Measurements from ENCODE around the gene COPA. TPM values are rescaled to one million over a fixed set of nuclear protein-coding genes. Genes with fewer than 3 reads are reported as not detected.

The COPA gene
- total RNA-seq, 1 donor from 2014 or later = 142 TPM

DNA sequence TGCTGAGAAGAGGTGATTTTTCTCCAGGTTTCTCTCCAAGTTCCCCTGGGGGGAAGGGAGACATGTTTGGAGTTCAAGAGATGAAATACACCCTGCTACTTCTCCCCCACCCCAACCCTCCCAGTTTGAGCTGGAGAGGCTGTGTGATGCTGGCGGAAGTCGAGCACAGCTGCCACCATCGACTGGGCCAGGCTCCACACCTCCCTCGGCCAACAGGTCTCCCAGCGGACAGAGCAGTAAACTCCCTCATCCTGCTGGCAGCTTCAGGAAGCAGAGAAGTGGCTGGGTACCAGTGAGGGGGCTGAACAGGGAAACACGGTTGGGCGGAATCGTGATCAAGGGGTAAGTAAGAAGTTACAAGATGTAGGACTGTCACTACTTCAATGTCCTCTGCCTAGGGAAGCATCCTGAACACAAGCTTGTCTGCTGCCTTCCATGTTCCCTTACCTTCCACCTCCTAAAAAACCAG, 17.2 kb upstream of the COPA start:
- H3K4me3 ChIP-seq = no peak overlapping the region
- H3K9me3 ChIP-seq = no peaks in the 10 kb centered on the region
- TF ChIP-seq, protein P1, sequence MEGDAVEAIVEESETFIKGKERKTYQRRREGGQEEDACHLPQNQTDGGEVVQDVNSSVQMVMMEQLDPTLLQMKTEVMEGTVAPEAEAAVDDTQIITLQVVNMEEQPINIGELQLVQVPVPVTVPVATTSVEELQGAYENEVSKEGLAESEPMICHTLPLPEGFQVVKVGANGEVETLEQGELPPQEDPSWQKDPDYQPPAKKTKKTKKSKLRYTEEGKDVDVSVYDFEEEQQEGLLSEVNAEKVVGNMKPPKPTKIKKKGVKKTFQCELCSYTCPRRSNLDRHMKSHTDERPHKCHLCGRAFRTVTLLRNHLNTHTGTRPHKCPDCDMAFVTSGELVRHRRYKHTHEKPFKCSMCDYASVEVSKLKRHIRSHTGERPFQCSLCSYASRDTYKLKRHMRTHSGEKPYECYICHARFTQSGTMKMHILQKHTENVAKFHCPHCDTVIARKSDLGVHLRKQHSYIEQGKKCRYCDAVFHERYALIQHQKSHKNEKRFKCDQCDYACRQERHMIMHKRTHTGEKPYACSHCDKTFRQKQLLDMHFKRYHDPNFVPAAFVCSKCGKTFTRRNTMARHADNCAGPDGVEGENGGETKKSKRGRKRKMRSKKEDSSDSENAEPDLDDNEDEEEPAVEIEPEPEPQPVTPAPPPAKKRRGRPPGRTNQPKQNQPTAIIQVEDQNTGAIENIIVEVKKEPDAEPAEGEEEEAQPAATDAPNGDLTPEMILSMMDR (IDR thresholded peaks at IDR 0.05) = no peak
- H3K27me3 ChIP-seq = no peaks in the 10 kb centered on the region
- no peaks in the 10 kb centered on the region for H3K4me1 ChIP-seq
- ATAC-seq (no peak), DNase-seq (no peak)
- no peak overlapping the region for H3K27ac ChIP-seq
- intact Hi-C loops (cut with DNase I) = no loop called here
- H3K36me3 ChIP-seq = peaks cover 48% of the 10 kb centered on the region

DNA sequence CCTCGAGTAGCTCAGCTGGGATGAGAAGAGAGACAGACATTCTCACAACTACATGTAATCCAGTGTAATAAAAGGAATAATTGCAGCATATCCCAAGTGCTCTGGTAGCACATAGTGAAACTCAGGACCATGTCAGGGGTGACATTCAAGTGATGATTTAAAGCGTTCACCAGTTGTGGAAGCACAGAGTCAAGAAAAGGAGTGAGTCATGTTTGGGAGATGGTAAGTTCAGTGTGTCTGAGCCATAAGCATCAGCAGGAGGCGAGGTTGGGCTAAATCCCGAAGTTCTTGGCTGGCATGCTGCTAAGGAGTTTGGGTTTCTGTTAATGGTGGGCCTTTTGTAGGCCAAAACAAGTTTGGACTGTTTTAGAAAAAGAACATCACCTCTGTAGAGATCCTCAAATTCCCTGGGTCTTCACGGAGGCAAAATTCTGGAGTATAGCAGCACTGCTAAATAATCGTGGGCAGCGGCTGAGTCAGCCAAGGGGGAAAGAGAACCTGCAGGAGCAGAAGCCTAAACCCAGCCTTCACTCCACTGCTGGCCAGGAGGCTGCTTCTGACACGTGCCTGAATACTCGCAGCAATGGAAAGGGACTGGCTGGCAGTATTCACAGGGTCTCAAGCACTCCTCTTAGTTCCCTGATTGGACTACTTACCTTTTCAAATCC, 16.6 kb upstream of the COPA start:
- intact Hi-C loops (cut with DNase I) = no loop called here
- no peak overlapping the region for H3K27ac ChIP-seq
- DNase-seq (no peak), ATAC-seq (no peak)
- H3K36me3 ChIP-seq = peaks cover 54% of the 10 kb centered on the region
- TF ChIP-seq, protein P1 (IDR thresholded peaks at IDR 0.05) = no peak
- H3K9me3 ChIP-seq = no peaks in the 10 kb centered on the region
- H3K27me3 ChIP-seq = no peaks in the 10 kb centered on the region
- no peak overlapping the region for H3K4me3 ChIP-seq
- no peaks in the 10 kb centered on the region for H3K4me1 ChIP-seq

DNA sequence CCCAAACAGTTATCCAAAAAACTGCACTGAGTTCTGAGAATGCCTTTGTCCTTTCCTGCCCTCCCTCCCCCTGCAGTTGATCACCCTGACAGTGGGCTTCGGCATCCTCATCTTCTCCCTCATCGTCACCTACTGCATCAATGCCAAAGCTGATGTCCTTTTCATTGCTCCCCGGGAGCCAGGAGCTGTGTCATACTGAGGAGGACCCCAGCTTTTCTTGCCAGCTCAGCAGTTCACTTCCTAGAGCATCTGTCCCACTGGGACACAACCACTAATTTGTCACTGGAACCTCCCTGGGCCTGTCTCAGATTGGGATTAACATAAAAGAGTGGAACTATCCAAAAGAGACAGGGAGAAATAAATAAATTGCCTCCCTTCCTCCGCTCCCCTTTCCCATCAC, 15.0 kb upstream of the COPA start:
- no peaks in the 10 kb centered on the region for H3K27me3 ChIP-seq
- H3K4me1 ChIP-seq = no peaks in the 10 kb centered on the region
- no peaks in the 10 kb centered on the region for H3K9me3 ChIP-seq
- H3K36me3 ChIP-seq = peaks cover 70% of the 10 kb centered on the region
- TF ChIP-seq, protein P1 (IDR thresholded peaks at IDR 0.05) = no peak
- H3K4me3 ChIP-seq = no peak overlapping the region
- DNase-seq = no peak
- intact Hi-C loops (cut with DNase I) = no loop called here
- no peak overlapping the region for H3K27ac ChIP-seq
- ATAC-seq = no peak

DNA sequence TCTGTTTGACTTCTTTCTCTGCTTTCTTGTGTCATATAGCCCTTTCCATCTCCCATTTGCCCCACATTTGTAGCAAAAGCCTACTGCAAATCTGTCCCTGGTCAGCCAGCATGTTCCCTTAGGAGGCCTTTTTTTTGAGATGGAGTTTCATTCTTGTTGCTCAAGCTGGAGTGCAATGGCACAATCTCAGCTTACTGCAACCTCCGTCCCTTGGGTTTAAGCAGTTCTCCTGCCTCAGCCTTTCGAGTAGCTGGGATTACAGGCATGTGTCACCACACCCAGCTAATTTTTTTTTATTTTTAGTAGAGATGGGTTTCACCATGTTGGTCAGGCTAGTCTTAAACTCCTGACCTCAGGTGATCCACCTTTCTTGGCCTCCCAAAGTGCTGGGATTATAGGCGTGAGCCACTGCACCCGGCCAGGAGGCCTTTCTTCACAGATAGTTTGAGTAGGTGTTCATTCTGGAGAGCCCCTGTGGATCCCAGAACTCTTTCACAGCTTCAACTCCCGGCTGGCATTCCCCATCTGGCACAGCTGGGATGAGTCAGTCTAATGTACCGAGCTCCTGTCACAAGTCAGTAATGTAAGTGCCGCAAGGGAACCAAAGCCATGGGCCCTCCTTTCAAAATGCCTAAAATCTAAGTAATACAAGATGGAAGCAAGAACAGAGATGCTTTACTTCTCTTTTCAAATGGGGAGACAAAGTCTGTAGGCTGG, 14.4 kb upstream of the COPA start:
- intact Hi-C loops (cut with DNase I) = no loop called here
- Histone ChIP-seq H3K4me3 (no peak overlapping the region), H3K4me1 (no peaks in the 10 kb centered on the region), H3K27me3 (no peaks in the 10 kb centered on the region), H3K36me3 (peaks cover 76% of the 10 kb centered on the region), H3K9me3 (no peaks in the 10 kb centered on the region), H3K27ac (no peak overlapping the region)
- no peak for ATAC-seq
- DNase-seq = no peak
- TF ChIP-seq, protein P1 (IDR thresholded peaks at IDR 0.05) = no peak

DNA sequence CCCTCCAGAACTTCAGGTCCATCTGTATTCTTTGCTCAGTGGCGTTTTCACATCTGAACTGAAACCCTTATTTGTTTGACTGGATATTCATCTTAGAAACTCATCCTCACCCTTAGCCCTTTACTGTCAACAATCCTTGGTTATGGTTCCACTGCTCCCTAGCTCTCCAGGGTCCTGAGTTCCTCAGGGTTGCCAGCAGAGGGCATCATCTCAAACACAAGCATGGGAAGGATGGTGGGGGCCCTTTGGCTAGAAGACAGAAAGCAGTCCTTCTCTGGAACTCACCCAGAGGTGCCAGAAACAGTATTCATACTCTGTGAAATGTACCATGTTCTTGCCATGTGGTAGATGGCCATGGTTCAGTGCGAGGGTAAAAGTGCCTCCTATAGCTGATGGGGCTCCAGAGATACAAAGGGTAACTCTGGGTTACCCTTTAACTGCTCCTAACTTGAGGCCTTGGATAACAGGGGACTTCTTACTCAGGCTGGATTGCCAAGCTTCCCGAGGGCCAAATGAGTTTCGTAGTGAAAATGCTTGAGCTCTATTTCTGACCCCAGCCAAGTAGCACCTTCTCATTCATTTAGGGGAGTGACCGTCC, 11.4 kb upstream of the COPA start:
- TF ChIP-seq, protein P1 (IDR thresholded peaks at IDR 0.05) = peak; percentile 33
- DNase-seq = no peak
- Histone ChIP-seq H3K27ac (no peak overlapping the region), H3K36me3 (peaks cover 92% of the 10 kb centered on the region), H3K4me3 (no peak overlapping the region), H3K27me3 (no peaks in the 10 kb centered on the region), H3K9me3 (no peaks in the 10 kb centered on the region), H3K4me1 (no peaks in the 10 kb centered on the region)
- peak; percentile 36 for ATAC-seq
- intact Hi-C loops (cut with DNase I) = no loop called here
